Endothelial cell of umbilical vein (primary cell): ENCODE measurements around the gene HOXD3. TPM values are rescaled to one million over a fixed set of nuclear protein-coding genes. Genes with fewer than 3 reads are reported as not detected.

Experiments
- BruUV-seq: library from RNA; stranded (reverse); fragments of 400-500 nt; replicated peaks from 2 replicates; lab custom pipeline; 2021; lab: Mats Ljungman, UMichigan
- CTCF ChIA-PET: fragments of 300-600, 350-600 bp; sonication (Branson Sonifier 250); formaldehyde crosslinking; loops from one replicate; lab custom pipeline; 2021; ENCODE audit warnings: antibody characterized with exemption, inconsistent platforms; lab: Charles Lee
- POLR2A ChIA-PET: fragments of 300-600, 350-600 bp; sonication (Branson Sonifier 250); formaldehyde crosslinking; loops from one replicate; lab custom pipeline; 2021; ENCODE audit warnings: antibody characterized with exemption, inconsistent platforms; lab: Charles Lee
- DNase-seq: peaks from one replicate; pipeline ENCODE4 v3.0.0-alpha.2; 2011; ENCODE audit warnings: low read depth, low spot score
- FAIRE-seq: peaks from 2 replicates; lab custom pipeline; 2011; peaks lifted over from hg19 to GRCh38; lab: Jason Lieb, UNC
- H2AFZ ChIP-seq: 2 replicates; pipeline ENCODE4 v1.6.0; 2012; ENCODE audit warnings: low read depth, low read length, control low read depth, inconsistent platforms
- H3K27ac ChIP-seq: 2 replicates; pipeline ENCODE4 v1.5.1; 2011; ENCODE audit warnings: low read depth, mild to moderate bottlenecking, control low read depth, low read length, moderate library complexity; ENCODE audit not compliant: insufficient read depth
- H3K27me3 ChIP-seq, 2 experiments: 2 replicates each; pipeline versions ENCODE4 v1.6.0 to v1.6.1; 2011; ENCODE audit warnings: low read length in 2 of 2, mixed read lengths in 1 of 2; ENCODE audit not compliant: control insufficient read depth in 2 of 2, insufficient read depth in 2 of 2
- H3K36me3 ChIP-seq, 2 experiments: 2 replicates in 1 of 2; 3 replicates in 1 of 2; pipeline ENCODE4 v1.5.1; 2011; ENCODE audit warnings: low read length in 2 of 2, mild to moderate bottlenecking in 1 of 2, moderate library complexity in 1 of 2; ENCODE audit not compliant: control insufficient read depth in 2 of 2, insufficient read depth in 2 of 2; ENCODE audit errors: extremely low read depth in 1 of 2
- H3K4me1 ChIP-seq: 3 replicates; pipeline ENCODE4 v1.5.1; 2011; ENCODE audit warnings: mild to moderate bottlenecking, low read length; ENCODE audit not compliant: control insufficient read depth, insufficient read depth; ENCODE audit errors: extremely low read depth
- H3K4me2 ChIP-seq: 2 replicates; pipeline ENCODE4 v1.6.1; 2011; ENCODE audit warnings: low read length, control low read depth, mixed read lengths; ENCODE audit not compliant: insufficient read depth
- H3K4me3 ChIP-seq, 3 experiments: fragments of 200-600 bp in 1 of 3; sonication (generic), shearing (Covaris generic) in 1 of 3; replicated peaks in 1 of 3; 2 replicates each; pipeline ENCODE4 v1.5.1; 2011 to 2016; ENCODE audit warnings: control low read depth in 3 of 3, low read length in 3 of 3, mild to moderate bottlenecking in 2 of 3, inconsistent platforms in 1 of 3, low read depth in 1 of 3, moderate library complexity in 1 of 3; ENCODE audit not compliant: insufficient read depth in 1 of 3
- H3K79me2 ChIP-seq: 2 replicates; pipeline ENCODE4 v1.6.0; 2012; ENCODE audit warnings: low read length, inconsistent platforms; ENCODE audit not compliant: control insufficient read depth, insufficient read depth
- H3K9ac ChIP-seq: replicated peaks from 2 replicates; pipeline ENCODE3; 2011; ENCODE audit warnings: low read length, control low read depth; ENCODE audit not compliant: insufficient read depth; ENCODE audit errors: extremely low read depth
- H3K9me1 ChIP-seq: replicated peaks from 3 replicates; pipeline ENCODE4 v1.6.0; 2011; ENCODE audit warnings: mild to moderate bottlenecking, low read length; ENCODE audit not compliant: control insufficient read depth, insufficient read depth; ENCODE audit errors: extremely low read depth
- H3K9me3 ChIP-seq: replicated peaks from 2 replicates; pipeline ENCODE4 v1.5.1; 2012; ENCODE audit warnings: low read length, inconsistent platforms; ENCODE audit not compliant: control insufficient read depth, insufficient read depth
- H4K20me1 ChIP-seq: replicated peaks from 2 replicates; pipeline ENCODE3; 2011; ENCODE audit warnings: mild to moderate bottlenecking, low read length; ENCODE audit not compliant: control insufficient read depth, insufficient read depth; ENCODE audit errors: extremely low read depth
- EZH2 ChIP-seq: IDR thresholded peaks from 2 replicates; pipeline ENCODE4 v1.6.1; 2012; ENCODE audit warnings: borderline replicate concordance, low read depth, mild to moderate bottlenecking, moderate library complexity, low read length, inconsistent platforms; ENCODE audit not compliant: severe bottlenecking
- GATA2 ChIP-seq: IDR thresholded peaks from 2 replicates; pipeline ENCODE4 v1.7.0; 2011; ENCODE audit warnings: low read depth, mild to moderate bottlenecking, moderate library complexity, mixed read lengths, low read length; ENCODE audit not compliant: insufficient read length, insufficient read depth
- MYC ChIP-seq: IDR thresholded peaks from one replicate; pipeline ENCODE4 v1.6.1; 2011; ENCODE audit warnings: mild to moderate bottlenecking, low read depth, low read length
- POLR2A ChIP-seq: IDR thresholded peaks from 2 replicates; pipeline ENCODE4 v1.6.1; 2012; ENCODE audit warnings: low read depth, mild to moderate bottlenecking, control low read depth, low read length
- POLR2AphosphoS5 ChIP-seq: IDR thresholded peaks from 2 replicates; pipeline ENCODE4 v1.6.1; 2012; ENCODE audit warnings: low read depth, mild to moderate bottlenecking, control low read depth, low read length, moderate library complexity; ENCODE audit not compliant: insufficient read depth
- dilution Hi-C: fragments of 300-500 bp; cut with MboI; formaldehyde crosslinking; loops from one replicate; pipeline ENCODE4 v1.15.0; 2019; ENCODE audit warnings: low sequenced_read_pairs; ENCODE audit not compliant: extremely low pct_ligation_motif_present
- intact Hi-C: fragments of 100-400 bp; cut with micrococcal nuclease; formaldehyde crosslinking; loops from one replicate; pipeline ENCODE4 v1.10.0; 2022
- polyA plus RNA-seq, 4 experiments: library from polyadenylated mRNA; depleted of rRNA in 3 of 4; stranded (reverse) in 3 of 4; unstranded in 1 of 4; fragments of >200 nt; gene quantifications; 2 replicates each; pipeline versions ENCODE4 v1.2.1 to v1.2.3, GENCODE V29; 2011 to 2012; ENCODE audit warnings: missing spikeins in 1 of 4
- total RNA-seq: library from RNA; stranded (reverse); gene quantifications from 2 replicates; pipeline ENCODE4 v1.2.3, GENCODE V29; 2021
- TF ChIP-seq, protein P1 (sequence below): IDR thresholded peaks from 2 replicates; pipeline ENCODE4 v1.6.1; 2011; ENCODE audit not compliant: insufficient read depth, insufficient read length
- TF ChIP-seq, protein P2 (sequence below), 2 donors: IDR thresholded peaks; 1 replicate in 1 of 2; 2 replicates in 1 of 2; pipeline ENCODE4 v1.5.1; 2011; ENCODE audit warnings: low read length in 2 of 2, mild to moderate bottlenecking in 2 of 2, moderate library complexity in 2 of 2, control low read depth in 1 of 2, inconsistent platforms in 1 of 2, low read depth in 1 of 2; ENCODE audit not compliant: insufficient read depth in 1 of 2; ENCODE audit errors: extremely low read depth in 1 of 2

Gene HOXD3
- total and polyA plus RNA-seq, 2 donors (not counting 3 experiments of a cell fraction or from before 2014, with no cell fraction given) = 2.9 to 20.9 TPM

DNA sequence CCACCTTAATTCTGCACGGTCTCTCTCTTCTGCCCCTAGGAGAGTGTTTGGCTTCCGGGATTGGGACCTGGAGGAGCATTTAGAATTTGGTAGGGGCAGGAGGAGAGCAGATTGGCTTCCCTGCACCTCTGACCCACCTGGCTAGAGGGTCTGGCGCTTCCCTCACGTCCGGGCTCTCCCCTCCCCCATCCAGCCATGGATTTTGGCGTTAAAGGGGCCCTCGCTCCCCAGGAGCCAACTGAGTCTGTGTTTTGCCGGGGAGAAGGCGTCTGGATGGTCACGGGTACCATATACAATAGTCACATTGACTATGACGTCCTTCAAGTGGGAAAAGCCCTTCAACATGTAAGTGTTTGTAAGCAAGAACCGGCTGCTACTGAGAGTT is 6.6 kb downstream of the HOXD3 start:
- Histone ChIP-seq H3K4me1 (peaks cover 3% of the 10 kb centered on the region), H3K9ac (no peak overlapping the region), H3K9me3 (no peaks in the 10 kb centered on the region), H2AFZ (no peak overlapping the region), H3K27ac (no peak overlapping the region), H3K4me2 (no peak overlapping the region), H4K20me1 (no peaks in the 10 kb centered on the region), H3K27me3 (peaks cover 5 to 15% of the 10 kb centered on the region in 2 experiments), H3K36me3 (no peaks in the 10 kb centered on the region), H3K4me3 (no peak overlapping the region), H3K79me2 (no peaks in the 10 kb centered on the region), H3K9me1 (no peaks in the 10 kb centered on the region)
- CTCF ChIA-PET = no interaction called here
- no peak for FAIRE-seq
- POLR2A ChIA-PET = no interaction called here
- DNase-seq = no peak
- TF ChIP-seq MYC (no peak), POLR2A (no peak), EZH2 (no peak), GATA2 (no peak), POLR2AphosphoS5 (no peak)
- TF ChIP-seq, protein P1, sequence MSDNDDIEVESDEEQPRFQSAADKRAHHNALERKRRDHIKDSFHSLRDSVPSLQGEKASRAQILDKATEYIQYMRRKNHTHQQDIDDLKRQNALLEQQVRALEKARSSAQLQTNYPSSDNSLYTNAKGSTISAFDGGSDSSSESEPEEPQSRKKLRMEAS = no peak
- intact Hi-C loops = no loop called here
- dilution Hi-C loops = no loop called here
- BruUV-seq = no TSS peak

DNA sequence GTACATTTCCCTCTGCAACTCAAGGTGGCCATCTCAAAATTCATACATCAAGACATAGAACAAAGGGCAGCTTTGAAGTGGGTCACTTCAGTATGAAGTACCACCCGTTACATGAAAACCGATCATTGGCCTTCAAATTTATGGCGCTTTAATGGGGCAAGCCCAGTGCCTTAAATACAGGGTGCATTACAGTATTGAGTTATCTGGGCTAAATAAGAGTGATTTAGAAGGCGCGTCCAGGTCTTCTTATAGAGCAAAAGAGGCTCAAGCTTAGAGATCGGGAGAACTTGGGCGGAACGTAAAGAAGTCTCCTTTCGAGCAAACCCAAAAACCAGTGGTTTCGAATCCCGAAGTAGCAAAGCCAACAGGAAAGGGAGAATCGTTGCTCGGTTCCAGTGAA is 7.1 kb downstream of the HOXD3 start:
- no peaks in the 10 kb centered on the region for H3K36me3 ChIP-seq
- peaks cover 5 to 15% of the 10 kb centered on the region in 2 experiments for H3K27me3 ChIP-seq
- no peak overlapping the region for H3K4me2 ChIP-seq
- BruUV-seq = no TSS peak
- ChIA-PET POLR2A (no interaction called here), CTCF (interaction anchor here (1.0 kb wide), 1 partner anchor 291 kb away, joined by 4 read pairs; no protein-coding TSS in a partner anchor)
- H4K20me1 ChIP-seq = no peaks in the 10 kb centered on the region
- H3K79me2 ChIP-seq = no peaks in the 10 kb centered on the region
- no peak overlapping the region for H3K9ac ChIP-seq
- intact Hi-C loops = no loop called here
- H3K27ac ChIP-seq = no peak overlapping the region
- H3K4me3 ChIP-seq = no peak overlapping the region
- DNase-seq (no peak), FAIRE-seq (no peak)
- H3K4me1 ChIP-seq = peaks cover 3% of the 10 kb centered on the region
- H3K9me3 ChIP-seq = no peaks in the 10 kb centered on the region
- dilution Hi-C loops = no loop called here
- no peak overlapping the region for H2AFZ ChIP-seq
- no peak for TF ChIP-seq GATA2
- TF ChIP-seq, protein P2, sequence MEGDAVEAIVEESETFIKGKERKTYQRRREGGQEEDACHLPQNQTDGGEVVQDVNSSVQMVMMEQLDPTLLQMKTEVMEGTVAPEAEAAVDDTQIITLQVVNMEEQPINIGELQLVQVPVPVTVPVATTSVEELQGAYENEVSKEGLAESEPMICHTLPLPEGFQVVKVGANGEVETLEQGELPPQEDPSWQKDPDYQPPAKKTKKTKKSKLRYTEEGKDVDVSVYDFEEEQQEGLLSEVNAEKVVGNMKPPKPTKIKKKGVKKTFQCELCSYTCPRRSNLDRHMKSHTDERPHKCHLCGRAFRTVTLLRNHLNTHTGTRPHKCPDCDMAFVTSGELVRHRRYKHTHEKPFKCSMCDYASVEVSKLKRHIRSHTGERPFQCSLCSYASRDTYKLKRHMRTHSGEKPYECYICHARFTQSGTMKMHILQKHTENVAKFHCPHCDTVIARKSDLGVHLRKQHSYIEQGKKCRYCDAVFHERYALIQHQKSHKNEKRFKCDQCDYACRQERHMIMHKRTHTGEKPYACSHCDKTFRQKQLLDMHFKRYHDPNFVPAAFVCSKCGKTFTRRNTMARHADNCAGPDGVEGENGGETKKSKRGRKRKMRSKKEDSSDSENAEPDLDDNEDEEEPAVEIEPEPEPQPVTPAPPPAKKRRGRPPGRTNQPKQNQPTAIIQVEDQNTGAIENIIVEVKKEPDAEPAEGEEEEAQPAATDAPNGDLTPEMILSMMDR (IDR thresholded peaks at IDR 0.05; ENCODE audit: extremely low read depth in 1 of 2, insufficient read depth in 1 of 2, low read depth in 1 of 2, low read length in 2 of 2) = no peak
- H3K9me1 ChIP-seq = no peaks in the 10 kb centered on the region
